ENCODE results near the gene TOM1. TPM values are rescaled to one million over a fixed set of nuclear protein-coding genes. Genes with fewer than 3 reads are reported as not detected.

TOM1 gene
- total RNA-seq, 1 donor from 2014 or later = 29.6 TPM

- Histone ChIP-seq H3K9ac (ENCODE audit: low read length) (no peak overlapping the region), H3K27me3 (ENCODE audit: insufficient read depth, low read length) (no peaks in the 10 kb centered on the region), H3K27ac (ENCODE audit: low read depth, low read length) (no peak overlapping the region), H3K79me2 (ENCODE audit: insufficient read depth, low read length) (no peaks in the 10 kb centered on the region), H4K20me1 (ENCODE audit: insufficient read depth, low read length) (no peaks in the 10 kb centered on the region), H2AFZ (ENCODE audit: low read depth, low read length) (no peak overlapping the region), H3K36me3 (ENCODE audit: insufficient read depth, low read length) (no peaks in the 10 kb centered on the region), H3K4me1 (ENCODE audit: insufficient read depth, low read length) (peaks cover 12% of the 10 kb centered on the region), H3K4me3 (ENCODE audit: insufficient read depth, low read depth, low read length) (no peak overlapping the region), H3K9me3 (ENCODE audit: insufficient read depth, low read depth, low read length) (no peaks in the 10 kb centered on the region), H3K4me2 (ENCODE audit: low read length) (no peak overlapping the region)
- H3K36me3 Mint-ChIP-seq (ENCODE audit: low read depth, unreplicated experiment) = peaks cover 2% of the 10 kb centered on the region
- DNase-seq (ENCODE audit: low read depth) = no peak
- H3K27me3 Mint-ChIP-seq (ENCODE audit: low read depth, unreplicated experiment) = no peaks in the 10 kb centered on the region
- H3K4me1 Mint-ChIP-seq (ENCODE audit: low read depth, unreplicated experiment) = peaks cover 15% of the 10 kb centered on the region
- H3K27ac Mint-ChIP-seq (ENCODE audit: unreplicated experiment) = no peak overlapping the region
- TF ChIP-seq, protein P1, sequence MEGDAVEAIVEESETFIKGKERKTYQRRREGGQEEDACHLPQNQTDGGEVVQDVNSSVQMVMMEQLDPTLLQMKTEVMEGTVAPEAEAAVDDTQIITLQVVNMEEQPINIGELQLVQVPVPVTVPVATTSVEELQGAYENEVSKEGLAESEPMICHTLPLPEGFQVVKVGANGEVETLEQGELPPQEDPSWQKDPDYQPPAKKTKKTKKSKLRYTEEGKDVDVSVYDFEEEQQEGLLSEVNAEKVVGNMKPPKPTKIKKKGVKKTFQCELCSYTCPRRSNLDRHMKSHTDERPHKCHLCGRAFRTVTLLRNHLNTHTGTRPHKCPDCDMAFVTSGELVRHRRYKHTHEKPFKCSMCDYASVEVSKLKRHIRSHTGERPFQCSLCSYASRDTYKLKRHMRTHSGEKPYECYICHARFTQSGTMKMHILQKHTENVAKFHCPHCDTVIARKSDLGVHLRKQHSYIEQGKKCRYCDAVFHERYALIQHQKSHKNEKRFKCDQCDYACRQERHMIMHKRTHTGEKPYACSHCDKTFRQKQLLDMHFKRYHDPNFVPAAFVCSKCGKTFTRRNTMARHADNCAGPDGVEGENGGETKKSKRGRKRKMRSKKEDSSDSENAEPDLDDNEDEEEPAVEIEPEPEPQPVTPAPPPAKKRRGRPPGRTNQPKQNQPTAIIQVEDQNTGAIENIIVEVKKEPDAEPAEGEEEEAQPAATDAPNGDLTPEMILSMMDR (IDR thresholded peaks at IDR 0.05; ENCODE audit: insufficient read depth, low read depth, low read length) = no peak
- no peak for TF ChIP-seq EZH2 (IDR thresholded peaks at IDR 0.05; ENCODE audit: insufficient read depth, low read length)
- no peaks in the 10 kb centered on the region for H3K9me3 Mint-ChIP-seq (ENCODE audit: unreplicated experiment)
- no peak for FAIRE-seq
- H3K4me3 Mint-ChIP-seq (ENCODE audit: unreplicated experiment) = no peak overlapping the region
These were observed 52.8 kb downstream of the TOM1 start for GRCh38 chr22:35352214-35353111.

- Mint-ChIP-seq H3K9me3 (ENCODE audit: unreplicated experiment) (no peaks in the 10 kb centered on the region), H3K27ac (ENCODE audit: unreplicated experiment) (no peak overlapping the region), H3K4me3 (ENCODE audit: unreplicated experiment) (no peak overlapping the region), H3K36me3 (ENCODE audit: low read depth, unreplicated experiment) (no peaks in the 10 kb centered on the region), H3K27me3 (ENCODE audit: low read depth, unreplicated experiment) (no peaks in the 10 kb centered on the region), H3K4me1 (ENCODE audit: low read depth, unreplicated experiment) (peaks cover 15% of the 10 kb centered on the region)
- no peak overlapping the region for H3K4me2 ChIP-seq (ENCODE audit: low read length)
- DNase-seq (ENCODE audit: low read depth) (no peak), FAIRE-seq (no peak)
- H3K27ac ChIP-seq (ENCODE audit: low read depth, low read length) = no peak overlapping the region
- H4K20me1 ChIP-seq (ENCODE audit: insufficient read depth, low read length) = no peaks in the 10 kb centered on the region
- no peaks in the 10 kb centered on the region for H3K27me3 ChIP-seq (ENCODE audit: insufficient read depth, low read length)
- no peak overlapping the region for H2AFZ ChIP-seq (ENCODE audit: low read depth, low read length)
- peaks cover 12% of the 10 kb centered on the region for H3K4me1 ChIP-seq (ENCODE audit: insufficient read depth, low read length)
- no peaks in the 10 kb centered on the region for H3K9me3 ChIP-seq (ENCODE audit: insufficient read depth, low read depth, low read length)
- no peak overlapping the region for H3K4me3 ChIP-seq (ENCODE audit: insufficient read depth, low read depth, low read length)
- TF ChIP-seq, protein P1 (IDR thresholded peaks at IDR 0.05; ENCODE audit: insufficient read depth, low read depth, low read length) = no peak
- no peak for TF ChIP-seq EZH2 (IDR thresholded peaks at IDR 0.05; ENCODE audit: insufficient read depth, low read length)
- no peaks in the 10 kb centered on the region for H3K36me3 ChIP-seq (ENCODE audit: insufficient read depth, low read length)
- H3K9ac ChIP-seq (ENCODE audit: low read length) = no peak overlapping the region
- H3K79me2 ChIP-seq (ENCODE audit: insufficient read depth, low read length) = no peaks in the 10 kb centered on the region
These were observed 53.6 kb downstream of the TOM1 start for GRCh38 chr22:35353318-35353717.

DNA sequence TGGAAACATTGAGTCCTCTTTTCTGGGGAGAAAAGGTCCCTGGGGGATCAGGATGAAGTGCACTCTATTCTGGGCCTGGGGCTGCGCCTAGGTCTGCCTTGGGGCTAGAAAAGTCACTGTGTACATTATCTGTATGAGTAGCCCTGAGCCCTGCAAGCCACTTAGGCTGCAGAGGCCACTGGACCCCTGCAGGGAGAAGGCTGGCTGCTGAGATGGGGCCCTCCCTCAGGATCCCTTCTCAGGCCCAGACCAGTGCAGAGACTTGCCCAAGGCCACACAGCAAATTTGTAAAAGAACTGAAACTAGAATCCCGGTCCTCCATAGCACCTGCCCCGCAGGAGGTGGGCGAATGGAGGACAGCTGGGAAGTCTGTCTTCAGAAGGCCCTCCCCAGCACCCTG is 54.4 kb downstream of the TOM1 start:
- Histone ChIP-seq H3K4me3 (ENCODE audit: insufficient read depth, low read depth, low read length) (no peak overlapping the region), H3K27ac (ENCODE audit: low read depth, low read length) (no peak overlapping the region), H3K27me3 (ENCODE audit: insufficient read depth, low read length) (no peaks in the 10 kb centered on the region), H3K9ac (ENCODE audit: low read length) (no peak overlapping the region), H3K9me3 (ENCODE audit: insufficient read depth, low read depth, low read length) (no peaks in the 10 kb centered on the region), H4K20me1 (ENCODE audit: insufficient read depth, low read length) (no peaks in the 10 kb centered on the region), H3K79me2 (ENCODE audit: insufficient read depth, low read length) (no peaks in the 10 kb centered on the region), H3K4me1 (ENCODE audit: insufficient read depth, low read length) (peaks cover 12% of the 10 kb centered on the region), H3K4me2 (ENCODE audit: low read length) (no peak overlapping the region), H3K36me3 (ENCODE audit: insufficient read depth, low read length) (no peaks in the 10 kb centered on the region), H2AFZ (ENCODE audit: low read depth, low read length) (no peak overlapping the region)
- Mint-ChIP-seq H3K36me3 (ENCODE audit: low read depth, unreplicated experiment) (no peaks in the 10 kb centered on the region), H3K9me3 (ENCODE audit: unreplicated experiment) (no peaks in the 10 kb centered on the region), H3K27ac (ENCODE audit: unreplicated experiment) (no peak overlapping the region), H3K4me3 (ENCODE audit: unreplicated experiment) (no peak overlapping the region), H3K4me1 (ENCODE audit: low read depth, unreplicated experiment) (peaks cover 15% of the 10 kb centered on the region), H3K27me3 (ENCODE audit: low read depth, unreplicated experiment) (no peaks in the 10 kb centered on the region)
- FAIRE-seq (no peak), DNase-seq (ENCODE audit: low read depth) (no peak)
- TF ChIP-seq, protein P1 (IDR thresholded peaks at IDR 0.05; ENCODE audit: insufficient read depth, low read depth, low read length) = no peak
- TF ChIP-seq EZH2 (IDR thresholded peaks at IDR 0.05; ENCODE audit: insufficient read depth, low read length) = no peak
